Gastroesophageal sphincter (tissue), 4 donors: ENCODE data around the gene MYO18B. TPM values are rescaled to one million over a fixed set of nuclear protein-coding genes. Genes with fewer than 3 reads are reported as not detected.

ENCODE experiments used
- ATAC-seq: fragments of 150-250 bp; one replicate; pipeline ENCODE4 v1.9.1; 2016; ENCODE audit warnings: mild to moderate bottlenecking, moderate library complexity
- H3K27ac ChIP-seq, 4 donors: fragments of 200-600 bp; sonication (generic) in 3 of 4; 1 replicate in 3 of 4; 2 replicates in 1 of 4; pipeline ENCODE4 v1.5.1; 2016 to 2019
- H3K27me3 ChIP-seq: fragments of 200-600 bp; sonication (generic); one replicate; pipeline ENCODE4 v1.5.1; 2019
- H3K36me3 ChIP-seq, 2 donors: fragments of 200-600 bp; sonication (generic); one replicate each; pipeline ENCODE4 v1.5.1; 2019; ENCODE audit warnings: control low read depth in 1 of 2
- H3K4me1 ChIP-seq, 3 donors: fragments of 200-600 bp; sonication (generic); 1 replicate in 2 of 3; 2 replicates in 1 of 3; pipeline ENCODE4 v1.5.1; 2016 to 2019; ENCODE audit warnings: control low read depth in 2 of 3
- H3K4me3 ChIP-seq, 2 donors: fragments of 200-600 bp; sonication (generic); one replicate each; pipeline ENCODE4 v1.5.1; 2019; ENCODE audit warnings: mild to moderate bottlenecking in 1 of 2, moderate library complexity in 1 of 2
- H3K9me3 ChIP-seq, 3 donors: fragments of 200-600 bp; sonication (generic); one replicate each; pipeline ENCODE4 v1.5.1; 2017 to 2019; ENCODE audit warnings: control low read depth in 2 of 3
- EP300 ChIP-seq: sonication (generic); formaldehyde crosslinking; IDR thresholded peaks from one replicate; pipeline ENCODE4 v1.6.1; 2017; ENCODE audit warnings: antibody characterized with exemption, mild to moderate bottlenecking
- POLR2A ChIP-seq, 2 donors: fragments of 450-650 bp; IDR thresholded peaks; one replicate each; pipeline ENCODE4 v1.6.1; 2017; ENCODE audit warnings: antibody characterized with exemption in 2 of 2, mild to moderate bottlenecking in 2 of 2, moderate library complexity in 1 of 2
- POLR2AphosphoS5 ChIP-seq: sonication (generic); formaldehyde crosslinking; IDR thresholded peaks from one replicate; pipeline ENCODE4 v1.6.1; 2017; ENCODE audit warnings: antibody characterized with exemption
- whole genome bisulfite sequencing, 2 donors: methylation state at CpG; one replicate each; pipeline ENCODE4 v1.1.5; 2018; ENCODE audit warnings: low coverage in 1 of 2; 5-methylcytosine and 5-hydroxymethylcytosine counted together
- total RNA-seq, 4 donors: library from RNA; depleted of rRNA; stranded (reverse); fragments of >200 nt; gene quantifications; one replicate each; pipeline ENCODE4 v1.1.0, GENCODE V29; 2016
- TF ChIP-seq, protein P1 (sequence below), 4 experiments: fragments of 200-600 bp in 2 of 4; fragments of 450-650 bp in 2 of 4; sonication (generic) in 1 of 4; IDR thresholded peaks; one replicate each; pipeline ENCODE4 v1.5.1; 2017 to 2019; ENCODE audit warnings: antibody characterized with exemption in 4 of 4, mild to moderate bottlenecking in 2 of 4, moderate library complexity in 2 of 4

The MYO18B gene
- total RNA-seq, 4 donors from 2014 or later: 0.19 to 6.9 (median 1.4) TPM; not detected in 1

DNA sequence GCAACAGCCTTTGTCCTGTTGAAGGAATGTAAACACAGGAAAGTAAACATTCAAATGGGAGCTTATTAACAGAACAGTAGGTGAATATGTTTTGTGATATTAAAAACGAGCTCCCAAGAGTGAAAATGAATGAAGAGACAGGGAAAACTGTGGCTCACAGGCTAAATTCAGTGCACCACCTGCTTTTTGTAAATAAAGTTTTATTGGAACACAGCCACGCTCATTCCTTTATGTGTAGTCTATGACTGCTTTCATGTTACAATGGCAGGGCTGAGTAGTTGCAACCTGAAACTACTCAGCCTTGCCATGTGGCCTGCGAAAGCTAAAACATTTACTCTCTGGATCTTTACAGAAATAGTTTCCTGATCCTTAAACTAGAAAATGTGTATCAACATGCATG is 136.9 kb downstream of the MYO18B start:
- H3K27me3 ChIP-seq: peaks cover 47% of the 10 kb centered on the region
- no peaks in the 10 kb centered on the region for H3K4me1 ChIP-seq
- TF ChIP-seq POLR2AphosphoS5: no peak
- TF ChIP-seq POLR2A (IDR thresholded peaks at IDR 0.05): no peak
- TF ChIP-seq, protein P1, sequence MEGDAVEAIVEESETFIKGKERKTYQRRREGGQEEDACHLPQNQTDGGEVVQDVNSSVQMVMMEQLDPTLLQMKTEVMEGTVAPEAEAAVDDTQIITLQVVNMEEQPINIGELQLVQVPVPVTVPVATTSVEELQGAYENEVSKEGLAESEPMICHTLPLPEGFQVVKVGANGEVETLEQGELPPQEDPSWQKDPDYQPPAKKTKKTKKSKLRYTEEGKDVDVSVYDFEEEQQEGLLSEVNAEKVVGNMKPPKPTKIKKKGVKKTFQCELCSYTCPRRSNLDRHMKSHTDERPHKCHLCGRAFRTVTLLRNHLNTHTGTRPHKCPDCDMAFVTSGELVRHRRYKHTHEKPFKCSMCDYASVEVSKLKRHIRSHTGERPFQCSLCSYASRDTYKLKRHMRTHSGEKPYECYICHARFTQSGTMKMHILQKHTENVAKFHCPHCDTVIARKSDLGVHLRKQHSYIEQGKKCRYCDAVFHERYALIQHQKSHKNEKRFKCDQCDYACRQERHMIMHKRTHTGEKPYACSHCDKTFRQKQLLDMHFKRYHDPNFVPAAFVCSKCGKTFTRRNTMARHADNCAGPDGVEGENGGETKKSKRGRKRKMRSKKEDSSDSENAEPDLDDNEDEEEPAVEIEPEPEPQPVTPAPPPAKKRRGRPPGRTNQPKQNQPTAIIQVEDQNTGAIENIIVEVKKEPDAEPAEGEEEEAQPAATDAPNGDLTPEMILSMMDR (IDR thresholded peaks at IDR 0.05): no peak
- TF ChIP-seq EP300: no peak
- no peaks in the 10 kb centered on the region for H3K9me3 ChIP-seq
- H3K4me3 ChIP-seq: no peak overlapping the region
- no peak overlapping the region for H3K27ac ChIP-seq
- WGBS, 2 donors: 55 to 61% methylated on average over 3 of the region's 3 CpGs
- no peak for ATAC-seq
- H3K36me3 ChIP-seq: no peaks in the 10 kb centered on the region

DNA sequence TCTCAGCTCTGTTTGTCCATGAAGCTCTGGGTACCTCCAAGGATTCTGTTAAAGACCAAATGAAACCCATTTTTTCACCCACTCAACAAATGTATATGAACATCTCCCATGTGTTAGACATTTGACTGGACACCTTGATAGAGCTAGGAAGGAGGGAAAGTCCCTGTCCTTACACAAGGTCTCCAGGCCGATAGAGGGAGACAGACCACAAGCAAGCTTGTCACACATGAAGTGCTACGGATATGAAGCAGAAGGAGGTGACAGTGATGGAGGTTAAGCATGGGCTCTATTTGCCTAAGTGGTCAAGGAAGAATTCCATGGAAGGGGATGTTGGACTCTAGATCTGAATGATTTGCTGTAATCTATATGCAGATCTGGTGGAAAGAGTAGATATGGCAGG is 138.5 kb downstream of the MYO18B start:
- Histone ChIP-seq H3K27ac (no peak overlapping the region), H3K4me3 (no peak overlapping the region), H3K27me3 (peaks cover 54% of the 10 kb centered on the region), H3K36me3 (no peaks in the 10 kb centered on the region), H3K9me3 (no peaks in the 10 kb centered on the region), H3K4me1 (no peaks in the 10 kb centered on the region)
- 33 to 40% methylated on average over 2 of the region's 2 CpGs for WGBS, 2 donors
- TF ChIP-seq, protein P1 (IDR thresholded peaks at IDR 0.05): no peak
- TF ChIP-seq POLR2A (IDR thresholded peaks at IDR 0.05) (no peak), POLR2AphosphoS5 (no peak)
- no peak for ATAC-seq

- 25% methylated on average over 6 of the region's 8 CpGs; no CpG with 5 or more reads in 1 of the 2 donors for WGBS, 2 donors
- TF ChIP-seq, protein P1 (IDR thresholded peaks at IDR 0.05): no peak
- TF ChIP-seq POLR2A (IDR thresholded peaks at IDR 0.05) (no peak), POLR2AphosphoS5 (no peak), EP300 (no peak)
- ATAC-seq: no peak
- peaks cover 59% of the 10 kb centered on the region for H3K27me3 ChIP-seq
- no peak overlapping the region for H3K27ac ChIP-seq
- no peak overlapping the region for H3K4me3 ChIP-seq
- H3K4me1 ChIP-seq: no peaks in the 10 kb centered on the region
- H3K9me3 ChIP-seq: no peaks in the 10 kb centered on the region
- no peaks in the 10 kb centered on the region for H3K36me3 ChIP-seq
Measured at GRCh38 chr22:25881210-25881755, 139.3 kb downstream of the MYO18B start.

DNA sequence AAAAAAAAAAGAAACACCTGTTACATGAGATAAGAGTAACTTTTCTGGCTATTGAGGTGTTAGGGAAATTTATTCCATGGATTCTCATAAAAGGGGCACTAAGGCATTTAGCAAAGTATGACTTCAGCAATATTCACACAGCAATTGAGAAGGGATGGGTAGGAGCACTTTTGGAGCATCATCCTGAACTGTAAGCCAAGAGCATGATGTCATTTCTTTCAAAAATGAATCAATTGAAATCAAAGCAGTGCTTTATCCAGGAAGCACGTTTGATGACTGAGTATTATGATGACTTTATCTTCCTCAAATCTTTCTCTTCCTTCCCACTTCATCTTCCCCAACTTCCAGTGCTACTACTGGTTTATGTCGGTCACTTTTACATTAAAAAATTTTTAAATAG is 140.4 kb downstream of the MYO18B start:
- no peak overlapping the region for H3K27ac ChIP-seq
- 42 to 57% methylated on average over 2 of the region's 2 CpGs for whole genome bisulfite sequencing, 2 donors
- no peaks in the 10 kb centered on the region for H3K9me3 ChIP-seq
- no peaks in the 10 kb centered on the region for H3K4me1 ChIP-seq
- TF ChIP-seq POLR2AphosphoS5 (no peak), POLR2A (IDR thresholded peaks at IDR 0.05) (no peak), EP300 (no peak)
- TF ChIP-seq, protein P1 (IDR thresholded peaks at IDR 0.05): no peak
- no peak overlapping the region for H3K4me3 ChIP-seq
- no peaks in the 10 kb centered on the region for H3K36me3 ChIP-seq
- H3K27me3 ChIP-seq: peaks cover 66% of the 10 kb centered on the region
- ATAC-seq: no peak

GRCh38 chr22:25883482-25884033 is 141.6 kb downstream of the MYO18B start:
- Histone ChIP-seq H3K36me3 (no peaks in the 10 kb centered on the region), H3K4me1 (no peaks in the 10 kb centered on the region), H3K4me3 (no peak overlapping the region), H3K9me3 (no peaks in the 10 kb centered on the region), H3K27me3 (peaks cover 66% of the 10 kb centered on the region), H3K27ac (no peak overlapping the region)
- no peak for ATAC-seq
- 14 to 21% methylated on average over 3 to 5 of the region's 5 CpGs for WGBS, 2 donors
- TF ChIP-seq POLR2AphosphoS5: no peak
- no peak for TF ChIP-seq EP300
- no peak for TF ChIP-seq POLR2A (IDR thresholded peaks at IDR 0.05)
- TF ChIP-seq, protein P1 (IDR thresholded peaks at IDR 0.05): no peak
